Superior temporal gyrus (tissue), 1 donor: Measurements from ENCODE around the gene NUP214.
"Not testable (repeated sequence)": the region's sequence is repeated elsewhere in the genome, so short reads cannot be mapped to it uniquely, and the experiment has no call there.

Experiments
- DNase-seq: peaks from one replicate; pipeline ENCODE4 v3.0.0-alpha.2; 2016; ENCODE audit errors: extremely low spot score

Gene NUP214

DNA sequence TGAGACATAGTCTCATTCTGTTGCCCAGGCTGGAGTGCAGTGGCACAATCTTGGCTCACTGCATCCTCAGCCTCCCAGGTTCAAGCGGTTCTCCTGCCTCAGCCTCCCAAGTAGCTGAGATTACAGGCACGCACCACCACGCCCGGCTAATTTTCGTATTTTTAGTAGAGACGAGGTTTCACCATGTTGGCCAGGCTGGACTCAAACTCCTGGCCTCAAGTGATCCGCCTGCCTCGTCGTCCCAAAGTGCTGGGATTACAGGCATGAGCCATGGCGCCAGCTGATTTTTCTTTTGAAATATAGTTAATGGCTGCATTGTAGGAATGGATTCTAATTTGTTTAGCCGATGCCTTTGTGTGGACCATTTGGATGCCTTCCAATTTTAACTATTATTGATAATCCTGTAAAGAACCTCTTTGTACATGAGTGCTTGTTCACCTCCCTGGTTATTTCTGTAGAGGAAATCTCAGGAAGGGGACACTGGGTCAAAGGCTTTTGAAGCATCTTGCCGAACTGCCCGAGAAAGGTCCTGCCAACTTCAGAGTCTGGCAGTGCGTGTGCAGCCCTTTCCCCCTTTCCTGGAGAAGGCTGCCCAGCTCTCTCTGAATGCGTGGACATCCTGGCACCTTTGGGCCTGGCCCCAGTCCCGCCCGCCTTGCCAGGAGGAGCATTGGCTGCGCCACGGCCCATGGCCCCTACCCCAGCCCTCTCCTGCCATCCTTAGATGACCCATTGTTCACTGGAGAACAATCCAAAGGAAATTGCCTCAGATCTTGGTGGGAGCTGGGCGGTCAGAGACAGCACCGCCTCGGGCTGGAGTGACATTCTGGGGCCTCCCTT lies 8.9 kb upstream of the NUP214 start:
- DNase-seq = peak; percentile 43

DNA sequence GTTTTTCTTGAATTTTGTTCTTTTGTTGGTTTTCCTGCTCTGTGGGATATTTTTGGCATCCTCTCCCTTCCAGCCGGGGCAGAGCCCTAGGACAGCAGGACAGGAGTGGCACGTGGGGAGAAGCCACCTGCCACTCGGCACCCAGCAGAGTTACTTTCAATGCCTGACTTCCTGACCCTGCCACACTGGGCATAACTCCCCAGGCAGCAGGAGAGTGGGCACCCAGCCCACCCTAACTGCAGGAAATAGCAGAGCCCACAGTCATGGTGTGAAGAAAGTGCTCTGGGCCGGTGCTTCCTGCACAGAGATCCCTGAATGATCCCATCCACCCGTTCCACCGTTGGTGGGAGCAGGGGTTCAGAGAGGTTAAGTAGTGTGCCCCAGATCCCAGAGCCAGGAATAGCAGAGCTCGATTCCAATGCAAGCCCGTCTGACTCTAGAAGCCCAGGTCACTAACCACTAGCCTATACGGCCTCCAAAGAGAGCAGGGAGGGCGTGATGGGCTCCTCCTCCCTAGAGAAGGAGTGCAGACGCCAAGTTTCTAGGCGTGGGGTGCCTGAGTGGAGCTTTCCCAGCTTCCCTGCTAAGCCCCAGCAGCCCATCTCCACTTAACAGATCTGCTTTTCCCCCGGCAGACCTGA lies 8.1 kb upstream of the NUP214 start:
- DNase-seq = no peak

DNA sequence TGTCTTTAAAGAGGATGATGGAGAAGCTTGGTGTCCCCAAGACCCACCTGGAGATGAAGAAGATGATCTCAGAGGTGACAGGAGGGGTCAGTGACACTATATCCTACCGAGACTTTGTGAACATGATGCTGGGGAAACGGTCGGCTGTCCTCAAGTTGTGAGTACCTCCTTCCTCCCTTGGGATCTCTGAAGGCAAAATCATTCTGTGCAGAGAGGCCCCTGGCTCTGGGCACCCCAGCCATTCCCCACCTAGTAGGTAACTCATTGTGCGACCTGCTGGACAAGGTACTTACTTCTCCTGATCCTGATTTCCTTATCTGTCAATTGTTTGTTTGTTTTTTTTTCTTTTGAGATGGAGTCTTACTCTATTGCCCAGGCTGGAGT lies 7.6 kb upstream of the NUP214 start:
- DNase-seq = no peak

DNA sequence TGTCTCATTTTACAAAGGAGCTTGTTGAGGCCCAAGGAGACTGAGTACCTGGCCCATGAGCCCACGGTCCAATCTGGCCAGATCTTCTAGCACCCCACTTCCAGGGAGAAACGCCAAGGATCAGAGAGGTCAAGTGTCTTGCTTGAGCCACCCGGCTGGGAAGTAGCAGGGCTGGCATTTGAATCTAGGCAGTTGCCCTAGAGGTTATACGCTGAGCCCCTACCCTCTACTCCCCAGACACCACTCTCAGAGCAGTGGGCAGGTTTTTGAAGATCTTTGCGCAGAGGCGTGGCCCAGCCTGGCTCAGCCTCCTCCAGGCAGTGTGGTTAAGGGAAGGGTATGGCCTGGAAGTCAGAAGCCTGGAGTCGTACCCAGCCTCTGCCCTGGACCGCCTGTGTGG lies 5.8 kb upstream of the NUP214 start:
- no peak for DNase-seq

DNA sequence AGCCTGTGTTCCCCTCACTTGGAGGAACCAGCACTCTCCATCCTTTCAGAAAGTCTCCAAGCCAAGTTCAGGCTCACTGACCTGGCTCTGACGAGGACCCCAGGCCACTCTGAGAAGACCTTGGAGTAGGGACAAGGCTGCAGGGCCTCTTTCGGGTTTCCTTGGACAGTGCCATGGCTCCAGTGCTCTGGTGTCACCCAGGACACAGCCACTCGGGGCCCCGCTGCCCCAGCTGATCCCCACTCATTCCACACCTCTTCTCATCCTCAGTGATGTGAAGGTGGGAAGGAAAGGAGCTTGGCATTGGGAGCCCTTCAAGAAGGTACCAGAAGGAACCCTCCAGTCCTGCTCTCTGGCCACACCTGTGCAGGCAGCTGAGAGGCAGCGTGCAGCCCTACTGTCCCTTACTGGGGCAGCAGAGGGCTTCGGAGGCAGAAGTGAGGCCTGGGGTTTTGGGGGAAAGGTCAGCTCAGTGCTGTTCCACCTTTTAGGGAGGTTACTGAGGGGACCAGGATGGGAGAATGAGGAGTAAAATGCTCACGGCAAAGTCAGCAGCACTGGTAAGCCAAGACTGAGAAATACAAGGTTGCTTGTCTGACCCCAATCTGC lies 4.7 kb upstream of the NUP214 start:
- no peak for DNase-seq

DNA sequence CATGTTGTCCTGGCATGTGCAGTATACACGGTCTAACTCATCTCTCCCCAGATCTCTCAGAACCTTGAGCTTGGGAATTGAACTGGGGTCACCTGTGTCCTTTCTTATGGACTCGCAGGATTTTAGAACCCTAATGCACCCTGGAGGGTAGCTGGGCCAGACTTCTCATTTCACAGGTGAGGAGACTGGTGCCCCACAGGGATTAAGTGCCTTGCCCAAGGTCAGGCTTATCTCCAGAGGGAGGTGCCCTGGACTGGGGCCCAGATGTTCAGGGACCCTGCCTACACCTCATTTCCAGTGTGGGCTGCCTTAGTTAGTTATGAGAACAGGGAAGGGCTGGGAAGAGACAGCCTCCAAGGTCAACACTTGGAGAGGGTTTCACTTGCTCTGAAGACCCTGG lies 4.0 kb upstream of the NUP214 start:
- no peak for DNase-seq

DNA sequence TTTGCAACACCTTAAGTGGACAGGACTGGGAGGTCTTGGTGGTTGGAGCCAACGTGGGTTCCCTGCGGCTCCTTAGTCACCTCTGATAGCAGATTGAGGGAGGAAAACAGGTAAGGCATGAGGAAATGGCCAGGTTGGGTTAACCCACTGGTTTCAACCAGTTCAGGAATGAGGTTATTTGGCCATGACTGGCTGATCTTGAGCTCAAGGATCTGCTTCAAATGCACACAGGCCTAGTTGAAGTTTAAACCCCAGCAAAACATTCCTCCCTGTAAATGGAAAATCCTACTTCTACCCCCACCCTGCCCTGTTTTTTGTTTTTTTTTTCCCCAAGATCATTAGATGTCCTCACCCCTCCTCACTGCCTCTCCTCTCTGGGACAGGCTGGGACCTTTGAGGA lies 3.2 kb upstream of the NUP214 start:
- no peak for DNase-seq

DNA sequence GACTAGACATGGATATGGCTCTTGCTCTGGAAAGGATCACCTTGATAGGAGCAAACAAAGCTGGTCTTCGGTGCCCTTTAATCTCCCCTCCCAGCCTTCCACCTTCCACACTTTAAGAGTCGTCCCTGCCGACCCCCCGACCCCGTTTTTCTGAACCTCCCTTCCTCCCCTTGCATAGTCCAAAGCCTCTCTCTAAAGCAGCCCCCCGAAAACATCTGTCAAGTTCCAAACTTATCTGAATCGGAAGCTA lies 423 bp upstream of the NUP214 start:
- DNase-seq = no peak

DNA sequence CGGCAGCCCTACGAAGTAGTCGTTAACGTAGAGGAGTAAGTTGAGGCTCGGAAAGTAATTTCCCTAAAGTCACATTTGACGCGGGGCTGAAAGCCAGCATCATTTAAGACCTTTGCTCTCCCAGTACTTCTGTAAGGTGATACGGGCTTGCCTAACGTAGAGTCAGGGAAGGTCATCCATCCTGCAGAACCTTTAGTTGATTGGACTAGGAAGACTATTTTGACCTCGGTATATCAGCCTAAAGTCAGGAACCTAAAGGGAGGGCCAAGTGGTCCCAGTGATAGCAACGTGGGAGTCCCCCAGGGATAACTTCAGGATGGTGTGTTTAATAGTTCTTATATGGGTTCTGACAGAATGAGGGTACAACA lies 657 bp downstream of the NUP214 start:
- no peak for DNase-seq

DNA sequence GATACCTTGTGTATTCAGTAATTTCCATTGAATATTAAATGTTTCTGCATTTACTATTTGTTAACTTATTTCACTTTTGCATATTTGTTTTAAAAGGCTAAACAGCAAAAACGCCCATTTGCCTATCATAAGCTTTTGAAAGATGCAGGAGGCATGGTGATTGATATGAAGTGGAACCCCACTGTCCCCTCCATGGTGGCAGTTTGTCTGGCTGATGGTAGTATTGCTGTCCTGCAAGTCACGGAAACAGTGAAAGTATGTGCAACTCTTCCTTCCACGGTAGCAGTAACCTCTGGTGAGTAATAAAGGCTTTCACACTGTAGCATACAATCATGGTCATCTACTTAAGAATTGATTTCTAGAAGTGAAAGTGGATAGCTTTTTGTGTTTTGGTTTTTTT lies 3.8 kb downstream of the NUP214 start:
- DNase-seq = no peak

DNA sequence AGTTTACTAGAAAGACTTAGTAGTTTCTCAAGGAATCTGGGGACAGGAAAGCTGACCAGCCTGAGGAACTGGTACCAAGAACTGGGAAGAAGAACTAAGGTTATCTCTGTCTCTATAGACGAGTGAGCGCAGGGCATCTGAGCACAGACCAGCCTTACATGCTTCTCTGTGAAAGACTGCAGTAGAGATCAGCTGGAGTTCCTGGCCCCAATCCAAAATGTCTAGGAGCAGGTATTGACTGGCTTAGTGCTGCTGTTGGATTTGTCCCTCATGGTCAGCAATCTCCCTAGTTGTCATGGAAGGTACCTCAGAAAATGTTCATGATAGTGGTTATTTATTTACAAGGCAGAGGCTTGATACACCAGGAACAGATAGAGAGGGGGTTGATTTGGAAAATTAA lies 13.3 kb downstream of the NUP214 start:
- DNase-seq = no peak

DNA sequence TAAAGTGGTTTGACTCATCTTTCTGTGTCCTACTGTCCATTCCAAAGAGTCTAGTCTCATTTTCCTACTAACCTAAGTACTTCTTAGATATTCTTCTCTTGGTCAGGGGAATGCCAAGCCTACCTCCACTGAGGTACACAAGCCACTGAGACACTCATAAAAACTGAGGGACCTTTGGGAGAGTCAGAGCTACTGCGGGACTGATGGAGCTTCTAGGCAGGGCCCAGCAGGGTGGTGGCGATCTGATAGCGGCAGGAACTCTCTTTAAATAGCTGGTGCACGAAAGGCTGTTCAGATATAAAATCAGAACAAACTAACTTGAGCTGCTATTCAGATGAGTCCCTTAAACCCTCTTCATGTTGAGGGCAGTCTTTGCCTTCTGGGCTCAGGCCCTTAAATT lies 14.7 kb downstream of the NUP214 start:
- no peak for DNase-seq

DNA sequence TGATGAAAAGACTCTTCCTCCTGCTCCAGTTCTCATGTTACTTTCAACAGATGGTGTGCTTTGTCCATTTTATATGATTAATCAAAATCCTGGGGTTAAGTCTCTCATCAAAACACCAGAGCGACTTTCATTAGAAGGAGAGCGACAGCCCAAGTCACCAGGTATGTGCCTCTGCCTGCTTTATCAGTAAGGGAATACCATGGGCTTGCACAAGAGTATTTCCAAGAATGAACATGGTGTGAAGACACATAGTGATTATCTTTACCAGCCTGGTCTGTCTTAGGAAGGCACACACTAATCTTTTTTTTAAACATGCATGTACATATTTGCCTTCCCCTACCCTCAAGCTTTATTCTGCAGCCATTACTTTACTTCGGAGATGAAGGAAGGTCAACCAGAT lies 15.2 kb downstream of the NUP214 start:
- DNase-seq = no peak

DNA sequence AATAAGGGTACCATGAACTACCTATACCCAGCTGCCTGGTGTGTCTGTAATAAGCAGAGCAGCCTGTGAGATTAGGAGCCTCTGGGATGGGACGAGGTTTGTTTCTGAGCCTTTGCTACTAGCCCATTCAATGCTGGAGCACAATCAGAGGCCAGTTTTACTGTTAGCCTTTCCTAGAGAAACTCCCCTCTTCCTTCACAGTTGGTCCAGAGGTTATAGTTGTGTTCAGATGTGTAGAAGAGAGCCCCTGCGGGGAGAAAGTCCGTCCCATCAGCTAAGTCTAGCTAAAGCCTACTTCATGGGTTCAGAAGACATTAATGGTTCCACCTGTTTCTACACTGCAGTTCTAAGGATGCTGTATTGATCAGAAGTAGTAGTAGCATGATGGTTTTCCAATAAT lies 16.8 kb downstream of the NUP214 start:
- no peak for DNase-seq

DNA sequence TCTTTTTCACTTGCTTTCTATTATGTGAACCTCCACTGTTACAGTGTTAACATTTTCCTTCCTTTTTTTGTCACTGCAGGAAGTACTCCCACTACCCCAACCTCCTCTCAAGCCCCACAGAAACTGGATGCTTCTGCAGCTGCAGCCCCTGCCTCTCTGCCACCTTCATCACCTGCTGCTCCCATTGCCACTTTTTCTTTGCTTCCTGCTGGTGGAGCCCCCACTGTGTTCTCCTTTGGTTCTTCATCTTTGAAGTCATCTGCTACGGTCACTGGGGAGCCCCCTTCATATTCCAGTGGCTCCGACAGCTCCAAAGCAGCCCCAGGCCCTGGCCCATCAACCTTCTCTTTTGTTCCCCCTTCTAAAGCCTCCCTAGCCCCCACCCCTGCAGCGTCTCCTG lies 18.8 kb downstream of the NUP214 start:
- DNase-seq = no peak

DNA sequence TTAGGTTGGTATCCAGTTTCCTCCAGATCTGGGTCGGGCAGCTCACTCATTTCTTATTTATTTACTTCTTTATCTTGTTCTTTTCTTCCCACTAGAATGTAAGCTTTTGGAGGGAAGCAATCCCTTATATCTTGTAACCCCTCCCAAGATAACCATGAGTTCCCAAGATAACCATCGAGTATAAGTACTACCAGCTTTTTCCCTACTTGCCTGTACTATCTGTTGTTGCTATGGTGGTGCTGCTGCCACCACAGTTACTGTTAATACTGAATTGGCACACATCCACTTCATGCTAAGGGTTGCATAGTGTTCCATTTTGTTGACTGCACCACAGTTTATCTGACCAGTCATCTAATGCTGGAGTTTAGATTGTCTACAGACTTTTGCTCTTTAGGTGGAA lies 19.9 kb downstream of the NUP214 start:
- no peak for DNase-seq

DNA sequence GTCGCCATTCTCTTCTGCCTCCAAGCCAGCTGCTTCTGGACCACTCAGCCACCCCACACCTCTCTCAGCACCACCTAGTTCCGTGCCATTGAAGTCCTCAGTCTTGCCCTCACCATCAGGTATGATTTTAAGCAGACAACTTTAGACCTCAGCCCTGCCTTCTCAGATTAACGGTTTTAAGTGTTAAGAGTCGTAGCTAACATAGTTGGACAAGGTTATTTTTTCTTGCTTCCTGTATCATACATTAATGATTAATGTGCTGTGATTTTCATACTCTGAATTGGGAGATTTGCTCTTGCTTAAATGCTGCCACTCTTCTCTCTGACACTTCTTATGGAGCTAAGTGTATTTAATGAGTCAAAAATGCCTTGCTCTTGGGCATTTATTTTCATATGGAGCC lies 20.8 kb downstream of the NUP214 start:
- DNase-seq = no peak

DNA sequence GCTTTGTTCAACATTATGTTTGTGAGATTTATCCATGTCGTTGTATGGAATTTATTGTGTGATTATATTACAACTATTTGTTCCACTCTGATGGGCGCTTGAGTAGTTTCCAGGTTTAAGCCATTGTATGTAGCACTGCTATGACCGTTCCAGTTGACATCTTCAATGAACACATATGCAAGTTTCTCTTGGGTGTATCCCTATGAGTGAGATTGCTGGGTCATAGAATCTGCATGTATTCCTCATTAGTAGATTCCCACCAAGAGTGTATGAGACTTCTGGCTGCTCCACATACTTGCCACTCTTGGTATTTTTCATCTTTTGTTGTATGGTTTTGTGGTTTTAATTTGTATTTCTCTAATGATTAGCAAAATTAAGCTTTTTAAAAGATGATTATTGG lies 22.9 kb downstream of the NUP214 start:
- DNase-seq = no peak

DNA sequence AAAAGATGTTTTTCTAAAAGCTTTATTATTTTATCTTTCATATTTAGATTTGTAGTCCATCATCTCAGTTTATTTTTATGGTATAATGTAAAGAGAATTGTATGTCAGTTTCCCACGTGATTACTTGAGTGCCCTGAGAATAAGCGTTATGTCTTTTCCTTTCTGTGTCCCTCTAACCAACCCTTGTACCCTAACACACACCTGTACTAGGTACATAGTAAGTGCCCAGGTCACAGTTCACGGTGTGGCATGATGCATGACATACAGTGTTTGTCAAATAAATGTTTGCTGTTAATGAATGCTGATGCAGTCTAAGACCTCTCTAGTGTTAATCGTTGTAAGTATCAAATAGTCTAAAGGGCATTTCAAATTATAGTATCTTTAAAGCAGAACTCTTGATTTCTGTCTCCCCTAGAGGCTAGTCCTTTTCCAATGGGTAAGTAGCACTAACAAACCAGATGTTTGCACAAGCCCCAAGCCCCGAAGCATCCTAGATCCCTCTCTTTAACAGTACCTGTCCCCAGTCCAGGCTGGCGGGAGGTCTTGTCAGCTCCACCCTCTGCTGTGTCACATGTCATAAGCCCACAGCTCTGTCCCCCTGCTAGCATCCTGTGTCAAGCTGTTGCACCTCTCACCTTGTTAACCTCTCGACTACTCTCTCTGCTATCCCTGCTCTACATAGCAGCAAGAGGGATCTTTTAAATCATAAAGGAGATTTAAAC lies 23.7 kb downstream of the NUP214 start:
- no peak for DNase-seq

DNA sequence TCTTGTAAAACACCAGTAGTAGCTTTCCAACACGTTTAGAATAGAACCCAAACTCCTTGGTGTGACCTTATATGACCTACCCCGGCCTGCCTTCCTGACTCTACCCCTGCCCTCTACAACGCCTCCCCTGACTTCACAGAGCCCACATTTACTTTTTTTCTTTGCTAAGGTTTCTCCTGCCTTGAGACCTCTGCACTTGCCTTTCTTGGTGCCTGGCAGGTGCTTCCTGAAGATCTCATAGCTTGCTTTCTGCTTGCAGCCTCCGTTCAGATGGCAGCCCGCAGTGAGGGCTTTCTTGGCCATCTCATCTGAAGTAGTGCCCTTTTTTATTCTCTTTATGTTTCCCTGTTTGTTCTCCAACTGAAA lies 24.3 kb downstream of the NUP214 start:
- no peak for DNase-seq

DNA sequence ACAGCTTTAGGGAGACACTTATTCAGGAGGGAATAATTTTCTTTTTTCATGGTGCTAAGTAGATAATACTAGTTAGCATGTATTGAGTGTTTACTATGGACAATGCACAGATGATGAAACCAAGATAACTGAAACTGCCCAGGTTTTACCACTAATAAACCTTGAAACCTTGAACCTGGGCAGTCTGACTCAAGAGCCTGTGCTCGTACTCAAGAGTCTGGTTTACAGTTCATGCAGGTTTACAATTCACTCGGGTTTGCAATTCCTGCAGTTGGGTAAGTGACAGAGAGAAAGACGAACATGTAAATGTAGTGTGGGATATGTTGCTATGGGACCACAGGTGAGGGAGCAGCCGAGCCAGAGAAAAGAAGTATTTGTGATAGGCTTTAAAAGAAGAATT lies 28.2 kb downstream of the NUP214 start:
- DNase-seq = no peak

DNA sequence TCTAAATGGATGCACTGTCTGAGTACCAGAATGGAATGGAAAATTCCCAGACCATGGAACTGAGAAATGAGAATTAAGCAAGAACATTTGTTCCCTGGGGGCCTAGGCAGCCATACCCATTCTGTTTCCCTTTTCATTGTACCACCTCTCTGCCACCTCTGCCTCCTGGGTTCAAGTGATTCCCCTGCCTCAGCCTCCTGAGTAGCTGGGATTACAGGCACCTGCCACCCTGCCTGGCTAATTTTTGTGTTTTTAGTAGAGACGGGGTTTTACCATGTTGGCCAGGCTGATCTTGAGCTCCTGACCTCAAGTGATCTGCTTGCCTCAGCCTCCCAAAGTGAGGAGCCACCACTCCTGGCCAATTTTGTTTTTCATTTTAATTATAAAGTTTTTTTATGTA lies 33.3 kb downstream of the NUP214 start:
- not testable (repeated sequence) for DNase-seq
